ENCODE data around the gene OPCML.

DNA sequence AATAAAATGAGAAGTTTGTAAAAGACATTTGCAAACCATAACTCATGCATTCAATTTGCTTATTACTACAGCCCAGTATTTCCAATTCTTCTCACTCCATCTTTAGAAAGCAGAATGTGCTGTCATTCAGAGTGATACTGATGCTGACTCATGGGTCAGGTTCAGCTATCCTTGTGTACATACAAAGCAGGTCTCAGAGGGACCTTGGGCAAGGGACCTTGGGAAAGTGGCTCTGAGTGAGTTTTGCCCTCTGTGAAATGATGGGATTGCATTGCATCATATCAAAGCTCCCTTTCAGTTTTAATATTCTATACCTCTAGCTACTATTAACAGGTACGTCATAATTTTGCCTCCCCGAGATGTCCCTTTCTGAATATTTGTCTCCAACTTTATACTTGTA, 848.7 kb downstream of the OPCML start:
- TF ChIP-seq, protein P1, sequence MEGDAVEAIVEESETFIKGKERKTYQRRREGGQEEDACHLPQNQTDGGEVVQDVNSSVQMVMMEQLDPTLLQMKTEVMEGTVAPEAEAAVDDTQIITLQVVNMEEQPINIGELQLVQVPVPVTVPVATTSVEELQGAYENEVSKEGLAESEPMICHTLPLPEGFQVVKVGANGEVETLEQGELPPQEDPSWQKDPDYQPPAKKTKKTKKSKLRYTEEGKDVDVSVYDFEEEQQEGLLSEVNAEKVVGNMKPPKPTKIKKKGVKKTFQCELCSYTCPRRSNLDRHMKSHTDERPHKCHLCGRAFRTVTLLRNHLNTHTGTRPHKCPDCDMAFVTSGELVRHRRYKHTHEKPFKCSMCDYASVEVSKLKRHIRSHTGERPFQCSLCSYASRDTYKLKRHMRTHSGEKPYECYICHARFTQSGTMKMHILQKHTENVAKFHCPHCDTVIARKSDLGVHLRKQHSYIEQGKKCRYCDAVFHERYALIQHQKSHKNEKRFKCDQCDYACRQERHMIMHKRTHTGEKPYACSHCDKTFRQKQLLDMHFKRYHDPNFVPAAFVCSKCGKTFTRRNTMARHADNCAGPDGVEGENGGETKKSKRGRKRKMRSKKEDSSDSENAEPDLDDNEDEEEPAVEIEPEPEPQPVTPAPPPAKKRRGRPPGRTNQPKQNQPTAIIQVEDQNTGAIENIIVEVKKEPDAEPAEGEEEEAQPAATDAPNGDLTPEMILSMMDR (IDR thresholded peaks at IDR 0.05) = no peak
- no peak for TF ChIP-seq POLR2A (IDR thresholded peaks at IDR 0.05)
- no peak for TF ChIP-seq POLR2AphosphoS5 (IDR thresholded peaks at IDR 0.05)

Measured in prostate gland (tissue), 2 donors.